Activated B cell treated with CpG ODN at 0.5 μM for 24 hours (primary cell): Measurements from ENCODE around the gene EIPR1. TPM values are rescaled to one million over a fixed set of nuclear protein-coding genes. Genes with fewer than 3 reads are reported as not detected.

Experiments used
- ATAC-seq: fragments of 200-7000 bp; cut with Tn5 transposase; one replicate; pipeline ENCODE4 v1.10.0; 2021; ENCODE audit warnings: low read depth, mild to moderate bottlenecking, moderate library complexity
- CTCF ChIA-PET: fragments of 350-600 bp; sonication (Branson Sonifier 250); formaldehyde crosslinking; loops from one replicate; lab custom pipeline; 2021; ENCODE audit warnings: antibody characterized with exemption; lab: Charles Lee
- POLR2A ChIA-PET: fragments of 350-600 bp; sonication (Branson Sonifier 250); formaldehyde crosslinking; loops from one replicate; lab custom pipeline; 2021; ENCODE audit warnings: antibody characterized with exemption; lab: Charles Lee
- DNase-seq: peaks from one replicate; pipeline ENCODE4 v3.0.0; 2022
- H3K27ac Mint-ChIP-seq: one replicate; pipeline ENCODE4 v1.8.0; 2020; ENCODE audit warnings: mixed read lengths
- H3K27me3 Mint-ChIP-seq: one replicate; pipeline ENCODE4 v1.8.0; 2021; ENCODE audit warnings: mixed read lengths
- H3K36me3 Mint-ChIP-seq: one replicate; pipeline ENCODE4 v1.8.0; 2021; ENCODE audit warnings: low read depth, mixed read lengths
- H3K4me1 Mint-ChIP-seq: one replicate; pipeline ENCODE4 v1.8.0; 2021; ENCODE audit warnings: mixed read lengths
- H3K4me3 Mint-ChIP-seq: one replicate; pipeline ENCODE4 v1.8.0; 2020; ENCODE audit warnings: mild to moderate bottlenecking, mixed read lengths
- H3K9me3 Mint-ChIP-seq: one replicate; pipeline ENCODE4 v1.8.0; 2020; ENCODE audit warnings: mixed read lengths
- CTCF ChIP-seq: fragments of 200-600 bp; IDR thresholded peaks from one replicate; pipeline ENCODE4 v1.8.0; 2022; ENCODE audit warnings: antibody characterized with exemption, mild to moderate bottlenecking
- intact Hi-C: fragments of 100-400 bp; cut with micrococcal nuclease; formaldehyde crosslinking; loops from one replicate; pipeline ENCODE4 v1.15.1; 2024
- total RNA-seq: library from RNA; stranded (reverse); gene quantifications from 2 replicates; pipeline ENCODE4 v1.2.3, GENCODE V29; 2022

The EIPR1 gene
- total RNA-seq, 1 donor from 2014 or later: 36.3 TPM

- H3K27me3 Mint-ChIP-seq: no peaks in the 10 kb centered on the region
- ATAC-seq: no peak
- no peak for TF ChIP-seq CTCF
- DNase-seq: no peak
- H3K27ac Mint-ChIP-seq: no peak overlapping the region
- peaks cover 52% of the 10 kb centered on the region for H3K36me3 Mint-ChIP-seq
- no peaks in the 10 kb centered on the region for H3K9me3 Mint-ChIP-seq
- intact Hi-C loops: loop anchor here (1.0 kb wide), 1 partner anchor 105 kb away; no protein-coding TSS in a partner anchor
- ChIA-PET POLR2A (no interaction called here), CTCF (interaction anchor here (1.3 kb wide), 1 partner anchor 9 kb away, joined by 3 read pairs; no protein-coding TSS in a partner anchor)
- H3K4me1 Mint-ChIP-seq: no peaks in the 10 kb centered on the region
- H3K4me3 Mint-ChIP-seq: no peak overlapping the region
These were observed 179.5 kb downstream of the EIPR1 start for GRCh38 chr2:3198119-3198518.

- Mint-ChIP-seq H3K9me3 (no peaks in the 10 kb centered on the region), H3K4me1 (no peaks in the 10 kb centered on the region), H3K36me3 (peaks cover 56% of the 10 kb centered on the region), H3K4me3 (no peak overlapping the region), H3K27me3 (no peaks in the 10 kb centered on the region), H3K27ac (no peak overlapping the region)
- TF ChIP-seq CTCF: no peak
- ChIA-PET CTCF (no interaction called here), POLR2A (no interaction called here)
- no peak for ATAC-seq
- DNase-seq: no peak
- intact Hi-C loops: no loop called here
These were observed 180.3 kb downstream of the EIPR1 start for GRCh38 chr2:3197308-3197707.

- no peak for ATAC-seq
- ChIA-PET POLR2A (no interaction called here), CTCF (no interaction called here)
- no peak overlapping the region for H3K4me3 Mint-ChIP-seq
- H3K27me3 Mint-ChIP-seq: no peaks in the 10 kb centered on the region
- H3K36me3 Mint-ChIP-seq: peaks cover 59% of the 10 kb centered on the region
- no peaks in the 10 kb centered on the region for H3K9me3 Mint-ChIP-seq
- no peak overlapping the region for H3K27ac Mint-ChIP-seq
- DNase-seq: no peak
- no peak for TF ChIP-seq CTCF
- intact Hi-C loops: no loop called here
- no peaks in the 10 kb centered on the region for H3K4me1 Mint-ChIP-seq
These were observed 180.9 kb downstream of the EIPR1 start for GRCh38 chr2:3196716-3197115.

- peaks cover 61% of the 10 kb centered on the region for H3K36me3 Mint-ChIP-seq
- DNase-seq: no peak
- H3K9me3 Mint-ChIP-seq: no peaks in the 10 kb centered on the region
- no peak overlapping the region for H3K27ac Mint-ChIP-seq
- no peaks in the 10 kb centered on the region for H3K27me3 Mint-ChIP-seq
- no peak overlapping the region for H3K4me3 Mint-ChIP-seq
- no peak for ATAC-seq
- TF ChIP-seq CTCF: no peak
- CTCF ChIA-PET: no interaction called here
- POLR2A ChIA-PET: no interaction called here
- H3K4me1 Mint-ChIP-seq: no peaks in the 10 kb centered on the region
- intact Hi-C loops: no loop called here
These were observed 181.8 kb downstream of the EIPR1 start for GRCh38 chr2:3195641-3196476.

GRCh38 chr2:3194828-3195227 is 182.8 kb downstream of the EIPR1 start:
- no peak overlapping the region for H3K27ac Mint-ChIP-seq
- H3K4me3 Mint-ChIP-seq: no peak overlapping the region
- CTCF ChIA-PET: no interaction called here
- peaks cover 71% of the 10 kb centered on the region for H3K36me3 Mint-ChIP-seq
- no peak for TF ChIP-seq CTCF
- intact Hi-C loops: no loop called here
- DNase-seq (no peak), ATAC-seq (no peak)
- no peaks in the 10 kb centered on the region for H3K27me3 Mint-ChIP-seq
- POLR2A ChIA-PET: no interaction called here
- H3K9me3 Mint-ChIP-seq: no peaks in the 10 kb centered on the region
- H3K4me1 Mint-ChIP-seq: no peaks in the 10 kb centered on the region
